MM.1S (cell line): ENCODE results near the gene RBPMS2.

ENCODE experiments used
- CTCF ChIP-seq: fragments of 300-600 bp; sonication (generic); IDR thresholded peaks from 2 replicates; pipeline ENCODE4 v1.5.1; 2016; ENCODE audit warnings: antibody characterized with exemption, low read length, mixed read lengths
- EZH2 ChIP-seq: fragments of 300-600 bp; sonication (generic); optimal IDR thresholded peaks from 2 replicates; pipeline ENCODE3; 2017; ENCODE audit warnings: low read depth, mild to moderate bottlenecking, antibody characterized with exemption, low read length, mixed read lengths

GRCh38 chr15:64693134-64693533 lies 82.3 kb downstream of the RBPMS2 start:
- TF ChIP-seq CTCF (no peak), EZH2 (no peak)
